Effector CD4-positive, alpha-beta T cell (primary cell): Measurements from ENCODE around the gene SLC9C2.
"Not testable (repeated sequence)": the region's sequence is repeated elsewhere in the genome, so short reads cannot be mapped to it uniquely, and the experiment has no call there.

Experiments
- DNase-seq: peaks from one replicate; pipeline ENCODE4 v3.0.0-alpha.2; 2020

Gene SLC9C2

DNA sequence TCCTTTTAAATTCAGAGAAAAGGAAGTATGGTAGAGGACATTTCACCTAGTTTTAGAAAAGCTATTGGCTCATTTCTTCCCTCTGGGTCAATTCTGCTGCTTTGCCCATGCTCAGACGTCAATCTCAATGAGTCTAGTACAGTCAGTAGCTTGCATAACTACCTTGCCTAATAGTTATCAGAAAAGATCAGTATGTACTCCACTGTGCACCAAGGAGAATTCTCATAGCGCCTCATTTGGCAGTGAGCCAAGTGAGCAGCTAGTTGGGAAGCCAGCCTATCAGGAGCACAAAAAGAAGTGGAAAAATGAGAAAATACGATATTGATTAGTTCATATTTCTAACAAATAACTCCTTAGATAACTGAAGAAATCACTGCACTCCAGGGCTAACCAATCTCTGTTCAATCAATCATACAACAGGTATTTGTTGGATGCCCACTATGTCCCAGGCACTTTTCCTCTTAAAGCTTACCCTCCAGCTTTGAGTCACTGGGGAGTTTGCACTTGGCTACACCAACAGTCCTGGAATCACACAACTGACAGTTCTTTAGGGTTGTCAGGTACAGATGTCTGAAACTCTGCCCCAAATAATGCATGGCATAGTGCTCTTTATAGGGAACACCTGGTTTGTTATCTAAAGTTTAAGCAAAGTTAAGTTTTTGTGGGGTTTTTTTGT lies 75.6 kb downstream of the SLC9C2 start:
- no peak for DNase-seq

DNA sequence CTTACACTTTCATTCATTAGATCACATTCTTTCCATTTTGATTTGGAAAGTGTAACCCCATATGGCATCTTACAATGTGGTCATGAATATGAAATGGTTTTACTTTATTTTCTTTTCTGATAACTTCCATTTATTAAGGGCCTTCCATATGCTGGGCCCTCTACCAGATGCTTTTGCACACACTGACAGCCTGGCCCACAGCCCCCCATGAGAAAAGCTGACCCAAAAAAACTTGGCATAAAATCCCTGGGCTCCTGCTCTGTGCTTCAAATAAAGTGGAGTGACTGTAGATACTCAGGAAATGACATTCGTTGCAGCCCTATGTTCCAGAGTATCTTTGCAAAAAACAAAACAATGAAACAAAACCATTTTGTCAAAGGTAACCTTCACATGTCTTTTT lies 76.9 kb downstream of the SLC9C2 start:
- no peak for DNase-seq

DNA sequence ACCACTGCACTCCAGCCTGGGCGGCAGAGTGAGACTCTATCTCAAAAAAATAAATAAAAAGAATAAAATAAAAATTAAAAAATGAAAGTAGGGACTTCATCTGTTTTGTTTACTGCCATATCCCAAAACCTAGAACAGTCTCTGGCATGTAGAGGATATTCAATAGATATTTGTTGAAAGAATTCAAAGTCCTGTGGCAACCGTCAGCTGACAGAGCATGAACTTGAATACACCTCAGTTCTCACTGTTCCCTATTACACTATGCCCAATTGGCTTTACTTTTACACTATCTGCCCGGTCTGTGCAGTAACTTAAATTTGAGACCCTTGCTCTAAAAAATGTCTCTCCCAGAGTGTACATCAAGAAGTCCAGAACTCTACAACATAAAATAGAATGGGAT lies 79.5 kb downstream of the SLC9C2 start:
- no peak for DNase-seq

DNA sequence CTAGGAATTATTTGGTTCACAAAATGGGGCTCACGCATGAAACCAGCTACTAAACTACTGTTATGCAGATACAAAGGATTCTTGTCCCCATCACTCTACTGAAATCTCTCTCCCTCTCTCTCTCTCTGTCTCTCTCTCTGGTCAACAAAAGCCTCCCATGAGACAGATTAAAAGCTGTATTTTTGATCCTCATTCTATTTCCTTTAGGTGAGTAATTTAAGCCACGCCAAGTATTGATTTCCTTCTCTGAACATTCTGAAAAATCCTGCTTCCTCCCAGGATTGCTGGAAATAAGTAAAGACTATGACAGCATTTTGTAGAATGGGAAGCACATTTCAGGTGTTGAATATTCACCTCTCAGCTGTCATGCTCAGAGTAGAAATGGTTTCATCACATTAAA lies 82.1 kb downstream of the SLC9C2 start:
- DNase-seq, result no peak

DNA sequence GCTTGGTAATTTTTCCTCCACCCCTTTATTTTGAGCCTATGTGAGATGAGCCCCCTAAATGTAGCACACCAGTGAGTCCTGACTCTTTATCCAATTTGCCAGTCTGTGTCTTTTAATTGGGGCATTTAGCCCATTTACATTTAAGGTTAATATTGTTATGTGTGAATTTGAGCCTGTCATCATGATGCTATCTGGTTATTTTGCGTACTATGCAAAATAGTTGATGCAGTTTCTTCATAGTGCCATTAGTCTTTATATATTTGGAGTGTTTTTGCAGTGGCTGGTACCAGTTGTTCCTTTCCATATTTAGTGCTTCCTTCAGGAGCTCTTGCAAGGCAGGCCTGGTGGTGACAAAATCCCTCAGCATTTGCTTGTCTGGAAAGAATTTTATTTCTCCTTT lies 88.4 kb downstream of the SLC9C2 start:
- DNase-seq, result not testable (repeated sequence)

DNA sequence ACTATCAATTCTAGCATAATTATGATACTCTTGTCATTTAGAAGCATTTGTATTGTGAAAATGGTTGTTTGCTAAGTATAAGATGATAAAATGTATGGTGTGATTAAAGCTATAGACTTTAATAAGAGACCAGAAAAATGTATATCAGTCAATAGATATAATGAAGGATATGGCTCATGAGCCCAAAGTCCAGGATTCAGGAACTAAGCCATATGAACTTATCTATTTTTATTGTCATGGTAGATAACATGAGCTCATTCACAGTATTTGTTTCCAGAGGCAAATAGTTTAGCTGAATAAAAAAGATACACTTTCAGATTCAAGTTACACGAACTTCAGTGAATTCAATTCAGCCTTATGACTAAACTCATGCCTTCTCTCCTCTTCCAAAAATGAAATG lies 93.1 kb downstream of the SLC9C2 start:
- DNase-seq, result no peak

DNA sequence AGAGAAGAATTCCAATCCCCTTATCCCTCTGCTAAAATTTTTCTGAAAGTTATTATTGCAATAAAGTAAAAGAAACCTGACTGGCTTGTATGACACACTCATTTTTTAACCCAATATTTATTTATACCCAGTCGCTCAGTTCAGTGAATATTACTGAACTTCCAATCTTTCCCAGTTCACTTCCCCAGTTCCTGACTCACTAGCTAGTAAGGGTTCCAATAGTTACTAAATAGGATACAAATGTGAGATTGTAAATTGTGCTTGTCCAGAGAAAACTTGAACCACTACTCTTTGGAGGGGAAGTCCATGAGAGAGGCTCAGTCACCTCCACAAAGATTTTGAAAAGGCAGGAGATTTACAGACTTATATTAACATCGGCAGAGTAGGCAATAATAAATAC lies 94.3 kb downstream of the SLC9C2 start:
- no peak for DNase-seq

DNA sequence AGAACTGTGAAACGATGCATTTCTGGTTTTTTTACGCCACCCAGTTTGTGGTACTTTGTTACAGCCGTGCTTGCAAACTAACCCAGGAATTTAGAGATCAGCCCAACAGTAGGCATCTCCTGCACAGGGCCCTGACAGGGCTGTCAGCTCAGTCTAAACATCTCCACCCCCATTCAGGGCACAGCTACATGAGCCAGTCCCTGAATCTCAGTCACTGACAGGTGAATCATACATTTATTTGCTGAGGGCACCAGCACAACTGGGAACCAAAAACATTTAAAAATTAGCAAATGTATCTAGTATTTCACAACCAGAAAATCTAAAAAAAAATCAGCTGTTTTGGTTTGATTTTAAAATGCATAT lies 95.0 kb downstream of the SLC9C2 start:
- no peak for DNase-seq

DNA sequence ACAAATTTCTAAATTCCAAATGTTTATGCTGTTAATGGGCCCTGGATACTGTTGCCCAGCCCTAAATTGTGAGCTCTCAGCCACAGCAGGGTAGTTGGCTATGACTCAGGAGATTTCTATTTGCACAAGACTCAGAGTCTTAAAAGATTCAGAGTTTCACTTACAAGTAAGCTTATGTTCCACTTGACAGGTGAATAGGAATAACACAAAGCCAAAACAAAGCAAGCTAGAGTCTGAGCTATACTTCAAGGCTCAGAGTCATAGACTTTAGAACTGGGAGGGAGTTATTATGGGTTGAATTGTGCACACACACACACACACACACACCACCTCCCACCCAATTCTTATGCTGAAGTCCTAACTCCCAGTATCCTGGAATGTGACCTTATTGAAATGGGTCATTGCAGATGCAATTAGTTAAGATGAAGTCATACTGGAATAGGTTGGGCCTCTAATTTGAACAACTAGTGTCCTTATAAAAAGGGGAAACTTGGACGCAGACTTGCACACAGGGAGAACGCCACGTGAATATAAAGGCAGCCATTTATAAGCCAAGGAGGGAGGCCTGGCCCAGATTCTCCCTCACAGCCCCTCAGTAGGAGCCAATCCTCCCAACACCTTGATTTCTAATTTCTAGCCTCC lies 95.5 kb downstream of the SLC9C2 start:
- DNase-seq, result no peak

DNA sequence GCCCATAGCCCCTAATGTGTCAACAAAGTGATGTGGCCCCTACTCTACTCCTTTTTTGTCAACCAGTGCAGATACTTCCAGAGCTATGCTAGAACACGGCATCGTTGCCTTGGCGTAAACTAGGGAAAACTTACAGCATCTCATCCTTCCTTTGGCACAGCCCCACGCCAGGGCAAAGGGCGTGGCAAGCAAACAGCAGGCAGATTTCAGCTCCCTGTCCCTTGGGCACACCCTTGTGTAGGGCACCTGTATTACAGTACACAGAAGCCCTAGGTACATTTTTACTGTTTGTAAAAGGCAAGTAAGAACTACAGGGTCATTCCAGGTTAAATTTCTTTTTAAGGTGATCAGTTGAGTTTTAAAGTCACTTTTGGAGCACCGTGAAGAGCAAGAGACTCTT lies 96.4 kb downstream of the SLC9C2 start:
- no peak for DNase-seq

DNA sequence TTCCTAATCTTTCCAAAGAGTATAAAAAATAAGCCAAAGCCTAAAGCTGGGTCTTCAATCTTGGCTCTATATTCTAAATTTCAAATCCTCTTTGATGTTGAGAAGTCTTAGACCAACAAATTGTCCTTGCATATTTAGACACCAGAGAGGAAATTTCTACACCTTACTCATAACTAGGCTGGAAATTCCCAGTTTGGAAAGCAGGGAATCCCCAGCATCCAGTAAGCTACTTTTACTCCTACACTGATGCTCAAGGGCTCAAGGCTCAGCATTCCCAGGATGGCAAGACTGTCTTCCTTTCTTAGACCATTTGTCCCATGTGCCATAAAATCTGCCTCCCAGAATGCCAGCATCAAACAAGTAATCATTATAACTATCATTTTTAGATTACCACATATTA lies 97.5 kb downstream of the SLC9C2 start:
- no peak for DNase-seq

DNA sequence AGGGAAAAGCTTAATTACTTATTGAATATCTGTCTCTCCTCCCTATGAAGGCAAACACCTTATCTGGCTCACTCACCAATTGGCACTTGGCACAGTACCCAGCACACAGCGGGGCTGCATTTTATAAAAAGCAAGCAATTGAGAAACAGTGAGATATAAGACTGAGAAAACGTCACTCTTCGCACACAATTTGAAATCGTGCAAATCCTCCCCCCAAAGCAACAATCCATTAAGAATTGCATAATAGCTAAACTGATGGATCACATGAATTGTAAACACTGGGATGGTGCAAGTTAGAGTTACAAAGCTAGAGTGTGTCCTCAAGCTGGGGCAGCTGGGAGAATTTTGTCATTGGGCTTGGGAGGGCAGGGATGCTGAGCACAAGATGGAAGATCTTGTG lies 98.6 kb downstream of the SLC9C2 start:
- no peak for DNase-seq

DNA sequence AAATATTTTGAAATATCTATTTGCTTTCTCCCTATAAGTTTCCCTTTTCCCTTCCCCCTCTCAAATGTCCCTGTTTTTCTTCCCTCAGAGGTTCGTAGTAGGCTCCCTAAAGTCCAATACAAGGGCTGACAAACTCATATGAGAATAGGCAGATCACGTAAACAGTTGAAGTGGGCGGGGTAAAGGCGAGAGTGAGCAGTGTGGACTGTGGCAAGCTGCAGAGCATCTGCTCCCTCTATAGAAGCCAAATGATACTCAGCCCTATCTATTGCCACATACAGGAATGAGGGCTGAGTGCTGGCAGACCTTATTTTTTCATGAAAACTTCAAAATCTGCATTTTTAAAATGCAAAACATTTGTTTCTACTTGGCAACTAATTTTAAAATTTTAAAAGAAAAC lies 99.5 kb downstream of the SLC9C2 start:
- DNase-seq, result no peak

DNA sequence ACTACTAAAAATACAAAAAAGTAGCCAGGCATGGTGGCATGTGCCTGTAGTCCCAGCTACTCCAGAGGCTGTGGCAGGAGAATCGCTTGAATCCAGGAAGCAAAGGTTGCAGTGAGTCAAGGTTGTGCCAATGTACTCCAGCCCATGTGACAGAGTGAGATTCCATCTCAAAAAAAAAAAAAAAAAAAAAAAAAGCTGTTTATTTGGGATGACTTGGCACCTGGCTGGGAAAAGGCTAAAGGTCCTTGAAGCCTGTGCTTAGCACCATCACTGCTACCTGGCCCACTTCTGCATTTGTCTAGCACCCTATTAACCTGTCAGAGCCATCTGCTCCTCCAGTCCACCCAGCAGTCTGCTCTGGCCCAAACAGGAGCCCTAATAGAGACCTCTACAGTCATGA lies 100.8 kb downstream of the SLC9C2 start:
- DNase-seq, result no peak

DNA sequence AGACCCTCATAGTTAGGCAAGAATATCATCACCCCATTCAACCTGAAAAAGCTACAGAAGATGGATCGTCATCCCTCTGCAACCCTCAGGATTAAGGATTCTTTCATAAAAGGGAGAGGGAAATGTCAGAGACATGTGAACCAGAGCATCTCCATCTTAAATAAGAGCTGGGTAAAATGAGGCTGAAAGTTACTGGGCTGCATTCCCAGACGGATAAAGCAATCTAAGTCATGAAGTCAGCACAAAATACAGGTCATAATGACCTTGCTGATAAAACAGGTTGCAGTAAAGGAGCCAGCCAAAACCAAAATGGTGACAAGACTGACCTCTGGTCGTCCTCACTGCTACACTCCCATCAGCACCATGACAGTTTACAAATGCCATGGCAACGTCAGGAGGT lies 103.1 kb downstream of the SLC9C2 start:
- DNase-seq, result no peak

DNA sequence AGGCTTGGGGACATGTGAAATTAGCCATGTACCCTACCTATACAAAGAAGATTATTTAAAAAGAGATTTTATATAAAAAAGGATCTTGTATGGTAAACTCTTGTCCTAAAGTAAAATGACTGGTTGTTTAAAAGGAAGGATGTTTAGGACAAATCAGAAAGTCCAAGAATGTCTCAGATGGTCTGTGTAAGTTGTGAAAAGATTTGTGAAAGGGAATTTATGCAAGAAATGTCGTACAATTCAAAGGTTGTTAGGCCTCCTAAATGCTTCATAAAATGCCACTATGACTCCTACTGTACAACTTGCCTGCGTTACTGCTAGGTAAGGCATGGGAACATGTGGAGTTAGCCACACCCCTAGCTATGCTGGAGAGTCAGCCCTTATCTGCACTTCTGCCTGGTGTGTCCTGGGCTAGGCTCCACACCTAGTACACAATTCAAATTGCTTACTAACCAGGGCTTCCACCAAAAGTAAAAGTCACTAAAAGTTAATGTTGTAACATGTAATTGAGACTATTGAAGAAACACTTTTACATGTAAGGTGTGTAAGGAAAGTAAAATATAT lies 106.0 kb downstream of the SLC9C2 start:
- no peak for DNase-seq

DNA sequence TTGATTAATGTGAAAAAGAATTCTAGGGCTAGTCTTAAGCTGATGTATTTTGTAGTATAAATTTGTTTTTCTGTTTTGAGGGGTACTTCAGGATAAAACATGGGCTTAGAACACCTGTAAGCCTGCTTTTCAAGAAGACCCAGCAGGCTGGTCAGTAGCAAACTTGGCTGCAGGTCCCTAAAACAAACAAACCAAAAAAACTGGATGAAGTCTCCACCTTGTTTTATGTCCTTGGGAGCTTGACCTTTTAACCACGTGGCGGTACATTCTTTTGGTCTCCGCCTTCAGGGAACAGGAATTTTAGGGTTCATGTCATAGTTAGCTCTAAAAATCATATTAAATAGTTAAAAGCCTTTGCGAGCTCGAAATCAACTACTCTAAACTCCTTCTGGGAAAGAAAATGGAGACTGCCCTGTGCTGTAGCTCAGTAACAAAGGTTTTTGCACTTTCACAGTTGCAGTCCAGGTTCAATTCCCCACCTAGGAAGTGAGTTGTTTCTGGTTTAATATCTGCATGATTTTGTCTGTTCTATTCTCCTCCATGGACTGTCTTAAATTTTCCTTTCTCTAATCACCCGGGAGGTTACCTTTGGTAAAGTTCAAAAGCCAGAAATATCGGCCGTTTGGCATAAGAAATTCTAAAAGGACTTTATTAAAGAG lies 107.1 kb downstream of the SLC9C2 start:
- no peak for DNase-seq

DNA sequence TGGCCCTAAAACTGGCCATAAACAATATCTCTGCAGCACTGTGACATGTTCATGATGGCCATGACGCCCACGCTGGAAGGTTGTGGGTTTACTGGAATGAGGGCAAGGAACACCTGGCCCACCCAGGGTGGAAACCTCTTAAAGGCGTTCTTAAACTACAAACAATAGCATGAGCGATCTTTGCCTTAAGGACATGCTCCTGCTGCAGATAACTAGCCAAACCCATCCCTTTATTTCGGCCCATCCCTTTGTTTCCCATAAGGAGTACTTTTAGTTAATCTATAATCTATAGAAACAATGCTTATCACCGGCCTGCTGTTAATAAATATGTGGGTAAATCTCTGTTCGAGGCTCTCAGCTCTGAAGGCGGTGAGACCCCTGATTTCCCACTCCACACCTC lies 109.7 kb downstream of the SLC9C2 start:
- not testable (repeated sequence) for DNase-seq

DNA sequence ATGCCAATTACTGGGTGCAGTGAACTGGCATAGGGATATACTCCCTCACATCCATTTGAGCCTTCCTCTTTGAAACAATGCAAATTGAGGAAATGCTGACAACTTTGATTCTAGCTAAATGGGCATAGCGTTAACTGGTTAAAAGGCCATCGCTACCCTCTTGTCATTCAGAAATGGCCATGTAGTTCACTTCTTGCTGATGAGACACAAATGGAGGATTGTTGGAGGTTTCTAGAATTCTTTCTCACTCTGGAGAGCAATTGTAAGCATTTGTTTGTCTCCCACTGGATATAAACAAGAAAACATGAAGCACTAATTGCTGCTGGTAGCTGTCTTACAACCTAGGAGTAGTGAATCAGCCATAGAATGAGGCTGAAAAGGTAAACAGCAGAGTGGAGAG lies 111.4 kb downstream of the SLC9C2 start:
- DNase-seq, result no peak

DNA sequence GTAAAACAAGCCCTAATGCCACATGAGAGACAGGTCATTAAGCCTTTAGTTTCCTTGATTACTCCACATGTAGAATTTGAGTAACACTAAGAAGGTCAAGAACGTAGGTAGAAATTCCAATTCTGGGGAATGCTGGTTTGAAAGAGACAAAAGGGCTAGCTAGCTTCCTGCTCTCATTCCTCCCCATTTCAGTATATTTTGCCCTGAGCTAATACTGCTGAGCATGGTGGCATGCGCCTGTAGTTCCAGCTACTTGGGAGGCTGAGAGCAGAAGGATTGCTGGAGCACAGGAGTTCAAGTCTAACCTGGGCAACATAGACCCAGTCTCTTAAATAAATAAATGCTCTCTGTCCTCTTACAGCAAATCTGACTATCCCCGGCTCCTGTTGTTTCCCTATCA lies 112.9 kb downstream of the SLC9C2 start:
- no peak for DNase-seq

DNA sequence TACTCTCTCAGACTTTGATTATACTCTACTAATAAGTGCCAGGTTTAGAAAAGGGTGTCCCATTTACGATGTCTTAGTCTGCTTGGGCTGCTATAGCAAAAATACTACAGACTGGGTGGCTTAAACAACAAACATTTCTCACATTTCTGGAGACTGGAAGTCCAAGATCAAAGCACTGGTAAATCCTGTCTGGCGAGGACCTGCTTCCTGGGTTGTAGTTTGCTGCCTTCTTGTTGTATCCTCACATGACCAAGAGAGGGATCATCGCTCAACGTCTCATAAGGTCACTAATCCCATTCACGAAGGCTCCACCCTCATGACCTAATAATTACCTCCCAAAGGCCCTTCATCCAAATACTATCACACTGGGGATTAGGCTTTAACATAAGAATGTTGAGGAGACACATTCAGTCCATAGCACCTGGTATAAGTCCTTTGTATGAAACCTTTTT lies 113.7 kb downstream of the SLC9C2 start:
- DNase-seq, result no peak

DNA sequence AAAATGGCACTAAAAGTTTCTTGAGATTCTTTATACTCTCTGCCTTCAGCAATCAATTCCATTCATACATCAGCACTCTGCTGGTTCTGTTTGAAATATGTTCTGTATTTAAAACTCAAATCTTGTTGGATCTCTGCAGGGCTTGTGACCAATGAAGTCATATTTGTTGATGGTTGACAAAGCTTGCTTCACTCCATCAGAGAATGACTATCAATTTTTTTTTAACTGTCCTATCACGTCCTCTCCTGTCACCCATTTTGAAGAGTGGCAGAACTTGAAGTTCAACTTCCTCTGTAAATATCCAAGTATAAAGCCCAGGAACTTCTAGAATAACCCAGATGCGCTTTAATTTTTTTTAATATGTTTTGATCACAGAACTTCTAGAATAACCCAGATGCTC lies 114.9 kb downstream of the SLC9C2 start:
- DNase-seq, result no peak

DNA sequence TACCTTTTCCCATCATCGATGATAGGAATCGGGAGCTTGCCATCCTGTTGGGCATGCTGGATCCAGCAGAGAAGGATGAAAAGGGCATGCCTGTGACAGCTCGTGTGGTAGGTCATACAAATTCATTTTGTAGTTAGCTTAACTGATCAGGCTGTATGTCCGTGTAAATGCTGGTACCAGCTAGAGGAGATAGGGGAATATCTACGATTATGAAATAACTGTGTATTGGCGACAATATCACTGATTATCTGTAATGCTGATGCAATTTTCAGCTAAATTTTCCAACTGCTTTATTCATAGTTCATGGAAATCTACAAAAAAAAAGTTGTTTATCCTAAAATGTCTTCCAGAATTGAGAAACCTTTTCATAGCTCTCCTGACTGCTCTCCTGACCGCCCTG lies 117.5 kb downstream of the SLC9C2 start:
- DNase-seq, result no peak

DNA sequence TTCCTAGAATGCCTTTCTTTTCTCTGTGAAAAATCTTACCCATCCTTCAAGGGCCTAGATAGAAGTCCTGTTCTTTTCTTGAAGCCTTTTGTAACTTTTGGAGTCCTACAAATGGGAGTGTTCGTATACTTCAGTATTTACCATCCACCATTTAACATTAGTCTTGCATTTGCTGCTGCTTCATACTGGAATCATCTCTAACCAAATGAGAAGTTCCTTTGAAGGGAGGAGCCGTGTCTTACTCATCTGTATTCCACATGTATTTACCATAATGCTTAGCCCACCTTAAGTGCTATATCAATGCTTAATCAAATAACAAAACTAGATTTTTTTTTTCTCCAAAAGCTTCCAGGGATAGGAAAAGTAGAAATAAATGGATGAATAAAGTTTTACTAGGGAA lies 118.6 kb downstream of the SLC9C2 start:
- no peak for DNase-seq
